Measurements from ENCODE around the gene TMC6. TPM values are rescaled to one million over a fixed set of nuclear protein-coding genes. Genes with fewer than 3 reads are reported as not detected.

Gene TMC6
- total and polyA plus RNA-seq, 2 of the 4 experiments (the other 2 are of a cell fraction) = 0.19 TPM; not detected in 1

- Histone ChIP-seq H4K20me1 (ENCODE audit: insufficient read depth, low read length) (peaks cover 6% of the 10 kb centered on the region; the same call in 1 of the 2 replicates), H2AK5ac (ENCODE audit: low read depth, low read length) (peak overlapping the region; percentile 7; the same call in 1 of the 2 replicates), H3K27me3 (ENCODE audit: control insufficient read depth, insufficient read depth, low read length) (no peaks in the 10 kb centered on the region), H3K4me1 (ENCODE audit: control insufficient read depth, insufficient read depth, low read length) (peaks cover 11% of the 10 kb centered on the region), H2AK9ac (replicated peaks; ENCODE audit: low read depth, low read length, poor library complexity) (peak overlapping the region; percentile 11), H3K27ac (ENCODE audit: insufficient read depth, low read length) (no peak overlapping the region), H3K56ac (ENCODE audit: extremely low read depth, insufficient read depth, low read length) (no peak overlapping the region), H3K23ac (ENCODE audit: low read depth, low read length) (0 out of 2 replicates have a peak overlapping the region, but pooled peaks have one; percentile 41), H4K5ac (ENCODE audit: low read depth, low read length) (no peak overlapping the region), H2AFZ (replicated peaks; ENCODE audit: low read length, poor library complexity) (peak overlapping the region; percentile 18), H3K4me3 (ENCODE audit: insufficient read depth, low read depth, low read length) (no peak overlapping the region), H3K79me1 (ENCODE audit: low read depth in 1 of 2, low read length in 2 of 2) (peaks cover 0 to 30% of the 10 kb centered on the region in 2 experiments; a peak in 2 of 4 replicates), H3K14ac (replicated peaks; ENCODE audit: low read depth, low read length) (peak overlapping the region; percentile 3; the same call in 1 of the 2 replicates), H3K4ac (ENCODE audit: low read depth, low read length) (peak overlapping the region; percentile 30; the same call in 1 of the 2 replicates), H3K9me3 (ENCODE audit: control insufficient read depth, insufficient read depth, low read length) (no peaks in the 10 kb centered on the region), H3K9me1 (ENCODE audit: insufficient read depth, low read length) (peaks cover 8% of the 10 kb centered on the region; the same call in 1 of the 2 replicates), H3K4me2 (ENCODE audit: low read depth, low read length) (peak overlapping the region; percentile 5; the same call in 1 of the 2 replicates), H2BK20ac (ENCODE audit: low read depth, low read length) (peak overlapping the region; percentile 36; the same call in 1 of the 2 replicates), H3K18ac (ENCODE audit: low read depth, low read length) (no peak overlapping the region), H3K36me3 (ENCODE audit: control insufficient read depth, insufficient read depth, low read length) (no peaks in the 10 kb centered on the region; the same call in 1 of the 2 replicates), H4K91ac (ENCODE audit: insufficient read depth, low read depth, low read length) (0 out of 2 replicates have a peak overlapping the region, but pooled peaks have one; percentile 23), H2BK5ac (ENCODE audit: low read depth, low read length, poor library complexity, severe bottlenecking) (no peak overlapping the region), H2BK15ac (ENCODE audit: low read depth, low read length) (no peak overlapping the region), H4K8ac (ENCODE audit: low read depth in 2 of 2, low read length in 2 of 2) (peak overlapping the region in 1 of 2 experiments; percentile 4; a peak in 1 of 4 replicates), H3K9ac (ENCODE audit: low read depth, low read length) (no peak overlapping the region), H2BK120ac (ENCODE audit: low read depth, low read length) (peak overlapping the region; percentile 23; the same call in 1 of the 2 replicates)
- 20% methylated on average over 1 of the region's 11 CpGs; no CpG with 5 or more reads in 1 of the 2 experiments for WGBS, 2 experiments (ENCODE audit: extremely low coverage in 2 of 2, insufficient read length in 1 of 2)
- no TSS peak for BruUV-seq (replicated peaks)
- ATAC-seq (ENCODE audit: low read depth) (no peak), DNase-seq (no peak)
- dilution Hi-C loops (cut with HindIII; ENCODE audit: low sequenced_read_pairs, unreplicated experiment) = no loop called here
- intact Hi-C loops (cut with micrococcal nuclease) = no loop called here
- CTCF ChIA-PET = no interaction called here
- POLR2A ChIA-PET (ENCODE audit: unreplicated experiment) = interaction anchor here (0.6 kb wide), 1 partner anchor 634 kb away, joined by 3 read pairs; no protein-coding TSS in a partner anchor
- TF ChIP-seq NFE2L2 (IDR thresholded peaks at IDR 0.05; ENCODE audit: low read depth, low read length) = no peak
- TF ChIP-seq POLR2A (IDR thresholded peaks at IDR 0.05; ENCODE audit: low read depth, low read length) = no peak
- TF ChIP-seq CTCF (conservative IDR thresholded peaks at IDR 0.05; ENCODE audit: low read depth, low read length) = no peak
- no peak for TF ChIP-seq MAFK (IDR thresholded peaks at IDR 0.05; ENCODE audit: low read depth, low read length)
- TF ChIP-seq CEBPB (IDR thresholded peaks at IDR 0.05; ENCODE audit: low read depth, low read length) = no peak
- no peak for TF ChIP-seq FOS (IDR thresholded peaks at IDR 0.05; ENCODE audit: low read depth, low read length)
- no peak for TF ChIP-seq ELK1 (IDR thresholded peaks at IDR 0.05; ENCODE audit: borderline replicate concordance, low read depth, low read length)
- TF ChIP-seq BHLHE40 (IDR thresholded peaks at IDR 0.05; ENCODE audit: low read depth, low read length) = no peak
- no peak for TF ChIP-seq RCOR1 (IDR thresholded peaks at IDR 0.05; ENCODE audit: insufficient replicate concordance, low read length)
- no peak for TF ChIP-seq MXI1 (IDR thresholded peaks at IDR 0.05; ENCODE audit: borderline replicate concordance, low read depth, low read length)
- no peak for TF ChIP-seq USF2 (IDR thresholded peaks at IDR 0.05; ENCODE audit: low read depth, low read length)
- no peak for TF ChIP-seq RFX5 (IDR thresholded peaks at IDR 0.05; ENCODE audit: low read depth, low read length)
- TF ChIP-seq RAD21 (IDR thresholded peaks at IDR 0.05; ENCODE audit: low read length) = no peak
- no peak for TF ChIP-seq CHD1 (IDR thresholded peaks at IDR 0.05; ENCODE audit: low read depth, low read length)
- no peak for TF ChIP-seq MAZ (IDR thresholded peaks at IDR 0.05; ENCODE audit: borderline replicate concordance, low read depth, low read length)
- in situ Hi-C loops (cut with MboI; ENCODE audit: low sequenced_read_pairs) = no loop called here
These were observed 44.7 kb upstream of the TMC6 start for GRCh38 chr17:78173097-78173715.

Measured in IMR-90 (cell line).